ENCODE measurements around the gene TRIM17. TPM values are rescaled to one million over a fixed set of nuclear protein-coding genes. Genes with fewer than 3 reads are reported as not detected.

TRIM17 gene
- total RNA-seq, 2 donors from 2014 or later = not detected

DNA sequence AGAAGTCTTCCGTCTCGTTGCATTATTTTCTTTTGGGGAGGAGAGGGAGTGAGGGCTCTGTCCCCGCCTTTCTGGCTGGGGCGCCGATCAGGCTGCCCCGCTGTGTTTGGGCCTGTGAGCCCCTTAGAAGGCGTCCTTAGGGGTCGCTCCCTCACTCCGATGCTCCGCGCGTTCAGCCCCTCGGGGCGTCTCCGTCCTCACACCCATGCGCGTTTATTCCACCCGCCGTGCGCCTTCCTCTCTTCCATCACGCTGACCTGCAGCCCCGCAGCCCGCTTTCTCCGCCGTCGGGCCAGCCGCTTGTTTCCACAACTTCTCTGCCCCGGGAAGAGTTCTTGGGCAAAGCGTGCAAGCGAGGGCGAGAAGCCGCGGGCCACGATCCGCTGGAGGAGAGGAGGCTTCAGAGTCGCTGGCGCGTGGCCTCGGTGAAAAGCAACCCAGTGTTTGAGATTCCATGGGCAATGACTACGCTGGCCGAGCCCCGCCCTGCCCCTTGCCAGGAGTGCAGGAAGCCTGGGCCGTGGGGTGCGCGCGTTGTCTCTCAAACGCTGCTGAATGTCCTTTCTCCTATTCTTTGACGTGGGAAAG is 37.7 kb downstream of the TRIM17 start:
- TF ChIP-seq, protein P1, sequence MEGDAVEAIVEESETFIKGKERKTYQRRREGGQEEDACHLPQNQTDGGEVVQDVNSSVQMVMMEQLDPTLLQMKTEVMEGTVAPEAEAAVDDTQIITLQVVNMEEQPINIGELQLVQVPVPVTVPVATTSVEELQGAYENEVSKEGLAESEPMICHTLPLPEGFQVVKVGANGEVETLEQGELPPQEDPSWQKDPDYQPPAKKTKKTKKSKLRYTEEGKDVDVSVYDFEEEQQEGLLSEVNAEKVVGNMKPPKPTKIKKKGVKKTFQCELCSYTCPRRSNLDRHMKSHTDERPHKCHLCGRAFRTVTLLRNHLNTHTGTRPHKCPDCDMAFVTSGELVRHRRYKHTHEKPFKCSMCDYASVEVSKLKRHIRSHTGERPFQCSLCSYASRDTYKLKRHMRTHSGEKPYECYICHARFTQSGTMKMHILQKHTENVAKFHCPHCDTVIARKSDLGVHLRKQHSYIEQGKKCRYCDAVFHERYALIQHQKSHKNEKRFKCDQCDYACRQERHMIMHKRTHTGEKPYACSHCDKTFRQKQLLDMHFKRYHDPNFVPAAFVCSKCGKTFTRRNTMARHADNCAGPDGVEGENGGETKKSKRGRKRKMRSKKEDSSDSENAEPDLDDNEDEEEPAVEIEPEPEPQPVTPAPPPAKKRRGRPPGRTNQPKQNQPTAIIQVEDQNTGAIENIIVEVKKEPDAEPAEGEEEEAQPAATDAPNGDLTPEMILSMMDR (IDR thresholded peaks at IDR 0.05) = no peak
- DNase-seq (ENCODE audit: low spot score) = no peak
- Histone ChIP-seq H3K27me3 (no peaks in the 10 kb centered on the region), H3K4me3 (peak overlapping the region; percentile 28 to 51), H3K27ac (peak overlapping the region; percentile 37 to 92), H3K4me1 (peaks cover 0 to 35% of the 10 kb centered on the region in 2 donors), H3K9me3 (no peaks in the 10 kb centered on the region), H3K36me3 (peaks cover 36% of the 10 kb centered on the region)

DNA sequence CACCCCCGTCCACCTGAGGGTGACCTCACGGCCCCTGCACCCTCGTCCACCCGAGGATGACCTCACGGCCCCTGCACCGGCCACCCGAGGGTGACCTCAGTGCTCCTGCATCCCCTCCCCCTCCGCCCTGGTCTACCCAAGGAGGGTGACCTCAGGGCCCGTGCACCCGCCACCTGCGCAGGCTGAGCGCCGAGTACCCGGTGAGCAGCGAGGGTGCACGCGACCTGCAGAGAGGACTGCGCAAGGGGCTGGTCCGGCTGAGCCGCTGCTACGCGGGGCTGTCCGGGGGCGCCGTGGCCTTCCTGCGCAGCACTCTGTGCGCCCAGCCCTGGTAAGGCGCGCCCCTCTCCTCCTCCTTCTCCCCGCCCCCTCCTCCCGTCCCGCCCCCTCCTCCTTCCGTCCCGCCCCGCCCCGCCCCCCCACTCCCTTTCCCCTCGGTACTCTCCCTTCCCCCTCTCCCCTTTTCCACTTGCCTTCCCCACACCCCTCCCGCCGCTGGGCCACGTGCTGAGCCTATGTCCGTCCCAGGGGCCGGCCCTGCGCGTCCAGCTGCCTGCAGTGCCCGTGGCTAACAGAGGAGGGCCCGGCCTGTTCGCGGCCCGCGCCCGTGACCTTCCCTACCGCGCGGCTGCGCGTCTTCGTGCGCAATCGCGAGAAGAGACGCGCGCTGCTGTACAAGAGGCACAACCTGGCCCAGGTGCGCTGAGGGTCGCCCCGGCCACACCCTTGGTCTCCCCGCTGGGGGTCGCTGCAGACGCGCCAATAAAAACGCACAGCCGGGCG is 38.4 kb downstream of the TRIM17 start:
- DNase-seq (ENCODE audit: low spot score) = peak; percentile 73
- Histone ChIP-seq H3K27me3 (no peaks in the 10 kb centered on the region), H3K27ac (peak overlapping the region; percentile 37 to 92), H3K9me3 (no peaks in the 10 kb centered on the region), H3K4me3 (peak overlapping the region; percentile 28 to 51), H3K36me3 (peaks cover 36% of the 10 kb centered on the region), H3K4me1 (peaks cover 0 to 42% of the 10 kb centered on the region in 2 donors)
- TF ChIP-seq, protein P1 (IDR thresholded peaks at IDR 0.05) = peak in 1 of 2 donors; percentile 56

DNA sequence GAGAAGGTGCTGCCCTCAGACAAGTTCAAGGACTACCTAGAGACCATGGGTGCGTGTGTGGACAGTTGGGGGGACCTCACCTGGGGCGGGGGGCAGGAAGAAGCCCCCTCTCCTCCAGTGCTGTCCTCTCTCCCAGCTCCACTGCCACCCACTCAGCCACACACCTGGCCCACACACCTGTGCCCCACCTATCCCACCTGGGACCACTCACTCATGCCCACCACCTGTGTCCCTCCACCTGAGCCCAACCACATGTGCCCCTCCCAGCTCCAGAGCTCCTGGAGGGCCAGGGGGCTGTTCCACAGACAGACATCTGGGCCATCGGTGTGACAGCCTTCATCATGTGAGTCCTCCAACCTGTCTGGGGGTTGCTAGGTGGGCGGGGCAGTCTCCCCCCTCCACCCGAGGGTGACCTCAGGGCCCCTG is 39.0 kb downstream of the TRIM17 start:
- H3K9me3 ChIP-seq = no peaks in the 10 kb centered on the region
- H3K27me3 ChIP-seq = no peaks in the 10 kb centered on the region
- TF ChIP-seq, protein P1 (IDR thresholded peaks at IDR 0.05) = no peak
- peaks cover 0 to 48% of the 10 kb centered on the region in 2 donors for H3K4me1 ChIP-seq
- peak overlapping the region; percentile 16 to 92 for H3K27ac ChIP-seq
- H3K36me3 ChIP-seq = peaks cover 36% of the 10 kb centered on the region
- no peak overlapping the region for H3K4me3 ChIP-seq
- DNase-seq (ENCODE audit: low spot score) = no peak

DNA sequence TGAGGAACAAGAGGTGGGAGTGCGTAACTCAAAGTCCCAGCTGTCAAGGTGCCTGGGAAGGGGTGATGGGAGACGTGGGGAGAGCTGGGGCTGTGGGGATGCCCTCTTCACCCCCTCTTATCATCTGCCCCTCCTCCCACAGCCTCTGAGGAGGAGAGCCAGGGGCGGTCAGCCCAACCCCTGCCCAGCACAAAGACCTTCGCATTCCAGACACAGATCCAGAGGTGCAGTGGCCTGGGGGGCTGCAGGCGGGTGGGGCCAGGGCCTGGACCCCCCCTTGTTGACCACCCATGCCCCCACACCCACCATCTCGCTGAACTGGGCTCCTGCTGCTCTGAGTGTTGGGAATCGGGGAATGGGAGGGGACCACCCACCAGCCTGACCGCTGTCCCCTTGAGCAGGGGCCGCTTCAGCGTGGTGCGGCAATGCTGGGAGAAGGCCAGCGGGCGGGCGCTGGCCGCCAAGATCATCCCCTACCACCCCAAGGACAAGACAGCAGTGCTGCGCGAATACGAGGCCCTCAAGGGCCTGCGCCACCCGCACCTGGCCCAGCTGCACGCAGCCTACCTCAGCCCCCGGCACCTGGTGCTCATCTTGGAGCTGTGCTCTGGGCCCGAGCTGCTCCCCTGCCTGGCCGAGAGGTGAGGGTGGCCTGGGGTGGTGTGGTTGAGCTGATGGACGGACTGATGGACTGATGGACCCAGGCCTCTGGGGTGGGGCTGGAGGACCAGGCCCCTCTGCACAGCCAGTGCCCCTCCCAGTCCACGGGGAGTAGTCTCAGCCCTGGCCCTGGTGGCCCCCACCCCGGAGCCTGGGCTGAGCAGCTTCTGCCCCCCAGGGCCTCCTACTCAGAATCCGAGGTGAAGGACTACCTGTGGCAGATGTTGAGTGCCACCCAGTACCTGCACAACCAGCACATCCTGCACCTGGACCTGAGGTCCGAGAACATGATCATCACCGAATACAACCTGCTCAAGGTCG is 39.7 kb downstream of the TRIM17 start:
- no peak overlapping the region for H3K4me3 ChIP-seq
- no peak for DNase-seq (ENCODE audit: low spot score)
- TF ChIP-seq, protein P1 (IDR thresholded peaks at IDR 0.05) = no peak
- H3K4me1 ChIP-seq = peaks cover 0 to 55% of the 10 kb centered on the region in 2 donors
- peak overlapping the region; percentile 92 to 95 for H3K27ac ChIP-seq
- no peaks in the 10 kb centered on the region for H3K27me3 ChIP-seq
- peaks cover 36% of the 10 kb centered on the region for H3K36me3 ChIP-seq
- no peaks in the 10 kb centered on the region for H3K9me3 ChIP-seq

DNA sequence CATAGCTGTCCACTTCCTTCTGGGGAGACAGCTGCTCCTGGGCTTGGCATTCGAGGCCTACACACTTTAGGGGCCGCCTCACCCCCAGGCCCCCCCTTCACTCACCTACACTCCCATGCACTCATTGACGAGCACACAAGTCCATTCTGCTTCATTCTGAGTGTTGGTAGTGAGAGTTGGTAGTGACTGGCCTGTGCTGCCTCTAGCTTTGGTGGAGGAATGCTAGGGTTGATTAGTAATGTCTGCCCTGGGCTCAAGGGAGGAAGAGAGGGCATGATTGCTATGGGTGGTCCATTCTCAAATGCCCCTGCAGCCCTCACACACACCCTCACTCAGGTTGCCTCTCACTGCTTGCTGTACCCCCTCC is 40.4 kb downstream of the TRIM17 start:
- Histone ChIP-seq H3K9me3 (no peaks in the 10 kb centered on the region), H3K27me3 (no peaks in the 10 kb centered on the region), H3K4me3 (no peak overlapping the region), H3K4me1 (peaks cover 4 to 61% of the 10 kb centered on the region in 2 donors), H3K27ac (peak overlapping the region; percentile 92 to 95), H3K36me3 (peaks cover 36% of the 10 kb centered on the region)
- DNase-seq (ENCODE audit: low spot score) = no peak
- TF ChIP-seq, protein P1 (IDR thresholded peaks at IDR 0.05) = no peak
